Stomach (tissue), 4 donors: ENCODE data around the gene CNDP2.

Experiments used
- EP300 ChIP-seq: sonication (generic); formaldehyde crosslinking; IDR thresholded peaks from one replicate; pipeline ENCODE4 v1.6.1; 2017; ENCODE audit warnings: antibody characterized with exemption
- POLR2A ChIP-seq, 4 donors: fragments of 450-650 bp; IDR thresholded peaks; one replicate each; pipeline ENCODE4 v1.6.1; 2016; ENCODE audit warnings: antibody characterized with exemption in 4 of 4, control low read depth in 2 of 4, mild to moderate bottlenecking in 1 of 4, moderate library complexity in 1 of 4
- POLR2AphosphoS5 ChIP-seq, 3 donors: sonication (generic); formaldehyde crosslinking; IDR thresholded peaks; one replicate each; pipeline ENCODE4 v1.6.1; 2016; ENCODE audit warnings: antibody characterized with exemption in 3 of 3
- TF ChIP-seq, protein P1 (sequence below), 7 experiments: fragments of 450-650 bp in 4 of 7; fragments of 200-600 bp in 3 of 7; sonication (generic) in 3 of 7; IDR thresholded peaks; one replicate each; pipeline ENCODE4 v1.5.1; 2016 to 2019; ENCODE audit warnings: antibody characterized with exemption in 7 of 7, control low read depth in 2 of 7, mild to moderate bottlenecking in 1 of 7

DNA sequence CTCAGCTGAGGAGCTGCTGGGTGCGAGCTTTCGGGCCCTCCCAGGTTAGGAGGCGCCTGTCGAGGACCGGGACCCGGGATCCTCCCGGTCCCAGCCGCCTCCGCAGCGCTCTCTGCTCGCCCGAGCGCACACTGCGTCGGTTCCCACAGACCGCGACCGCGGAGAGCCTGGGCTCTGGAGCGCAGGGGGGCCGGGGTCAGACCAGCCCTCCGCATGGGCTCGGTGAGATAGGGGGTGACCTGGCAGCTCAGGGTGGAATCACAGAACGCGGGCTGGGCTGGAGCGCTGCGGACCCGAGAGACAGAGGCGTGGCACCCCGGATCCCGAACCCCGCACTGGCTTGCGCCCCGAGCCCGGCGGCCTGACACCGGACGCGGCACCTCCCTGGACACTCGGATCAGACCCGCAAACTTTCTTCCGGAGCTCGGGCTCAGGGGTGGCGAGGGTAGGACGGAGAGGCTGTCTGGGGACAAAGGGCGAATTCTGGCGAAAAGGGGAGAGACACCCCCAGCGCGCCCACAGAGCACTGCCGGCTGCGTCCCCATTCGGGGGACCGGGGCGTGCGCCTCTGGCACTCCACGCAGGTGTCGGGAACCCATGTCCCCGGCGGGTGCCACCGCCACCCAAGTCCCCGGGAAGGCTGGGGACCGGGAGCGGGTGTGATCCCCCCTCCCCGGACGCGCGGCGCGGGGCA is 39.7 kb upstream of the CNDP2 start:
- TF ChIP-seq, protein P1, sequence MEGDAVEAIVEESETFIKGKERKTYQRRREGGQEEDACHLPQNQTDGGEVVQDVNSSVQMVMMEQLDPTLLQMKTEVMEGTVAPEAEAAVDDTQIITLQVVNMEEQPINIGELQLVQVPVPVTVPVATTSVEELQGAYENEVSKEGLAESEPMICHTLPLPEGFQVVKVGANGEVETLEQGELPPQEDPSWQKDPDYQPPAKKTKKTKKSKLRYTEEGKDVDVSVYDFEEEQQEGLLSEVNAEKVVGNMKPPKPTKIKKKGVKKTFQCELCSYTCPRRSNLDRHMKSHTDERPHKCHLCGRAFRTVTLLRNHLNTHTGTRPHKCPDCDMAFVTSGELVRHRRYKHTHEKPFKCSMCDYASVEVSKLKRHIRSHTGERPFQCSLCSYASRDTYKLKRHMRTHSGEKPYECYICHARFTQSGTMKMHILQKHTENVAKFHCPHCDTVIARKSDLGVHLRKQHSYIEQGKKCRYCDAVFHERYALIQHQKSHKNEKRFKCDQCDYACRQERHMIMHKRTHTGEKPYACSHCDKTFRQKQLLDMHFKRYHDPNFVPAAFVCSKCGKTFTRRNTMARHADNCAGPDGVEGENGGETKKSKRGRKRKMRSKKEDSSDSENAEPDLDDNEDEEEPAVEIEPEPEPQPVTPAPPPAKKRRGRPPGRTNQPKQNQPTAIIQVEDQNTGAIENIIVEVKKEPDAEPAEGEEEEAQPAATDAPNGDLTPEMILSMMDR (IDR thresholded peaks at IDR 0.05), result no peak
- TF ChIP-seq POLR2A (IDR thresholded peaks at IDR 0.05), result no peak
- TF ChIP-seq POLR2AphosphoS5 (IDR thresholded peaks at IDR 0.05), result no peak
- TF ChIP-seq EP300, result no peak
